Measurements from ENCODE around the gene LONRF2. TPM values are rescaled to one million over a fixed set of nuclear protein-coding genes. Genes with fewer than 3 reads are reported as not detected.

LONRF2 gene
- total RNA-seq, 1 experiment from 2014 or later, result not detected

GRCh38 chr2:100235098-100235497 is 87.2 kb downstream of the LONRF2 start:
- no TSS peak for BruUV-seq (replicated peaks)
- H3K4me1 Mint-ChIP-seq (ENCODE audit: insufficient read depth, unreplicated experiment), result no peaks in the 10 kb centered on the region
- TF ChIP-seq CTCF (IDR thresholded peaks at IDR 0.05; ENCODE audit: unreplicated experiment), result no peak
- DNase-seq (ENCODE audit: unreplicated experiment), result no peak
- H3K9me3 Mint-ChIP-seq (ENCODE audit: unreplicated experiment), result no peaks in the 10 kb centered on the region
- no peak overlapping the region for H3K4me3 Mint-ChIP-seq (ENCODE audit: unreplicated experiment)
- no peaks in the 10 kb centered on the region for H3K36me3 Mint-ChIP-seq (ENCODE audit: insufficient read depth, unreplicated experiment)
- intact Hi-C loops (cut with micrococcal nuclease), result no loop called here
- no peaks in the 10 kb centered on the region for H3K27me3 Mint-ChIP-seq (ENCODE audit: insufficient read depth, unreplicated experiment)
- no peak overlapping the region for H3K27ac Mint-ChIP-seq (ENCODE audit: low read depth, unreplicated experiment)
- CTCF ChIA-PET, result interaction anchor here (0.6 to 0.8 kb wide), 2 partner anchors 28 to 1103 kb away, joined by 3 read pairs; no protein-coding TSS in a partner anchor
- POLR2A ChIA-PET, result interaction anchor here (0.7 kb wide), 1 partner anchor 325 kb away, joined by 3 read pairs; no protein-coding TSS in a partner anchor

GRCh38 chr2:100234141-100234540 is 88.2 kb downstream of the LONRF2 start:
- no peak overlapping the region for H3K27ac Mint-ChIP-seq (ENCODE audit: low read depth, unreplicated experiment)
- no TSS peak for BruUV-seq (replicated peaks)
- H3K4me3 Mint-ChIP-seq (ENCODE audit: unreplicated experiment), result no peak overlapping the region
- TF ChIP-seq CTCF (IDR thresholded peaks at IDR 0.05; ENCODE audit: unreplicated experiment), result no peak
- ChIA-PET POLR2A (interaction anchor here (0.5 to 0.7 kb wide), 2 partner anchors 326 to 437 kb away, joined by 3 read pairs; no protein-coding TSS in a partner anchor), CTCF (no interaction called here)
- peaks cover 2% of the 10 kb centered on the region for H3K27me3 Mint-ChIP-seq (ENCODE audit: insufficient read depth, unreplicated experiment)
- intact Hi-C loops (cut with micrococcal nuclease), result no loop called here
- no peaks in the 10 kb centered on the region for H3K36me3 Mint-ChIP-seq (ENCODE audit: insufficient read depth, unreplicated experiment)
- H3K4me1 Mint-ChIP-seq (ENCODE audit: insufficient read depth, unreplicated experiment), result no peaks in the 10 kb centered on the region
- DNase-seq (ENCODE audit: unreplicated experiment), result no peak
- no peaks in the 10 kb centered on the region for H3K9me3 Mint-ChIP-seq (ENCODE audit: unreplicated experiment)

GRCh38 chr2:100233061-100233460 is 89.2 kb downstream of the LONRF2 start:
- Mint-ChIP-seq H3K27me3 (ENCODE audit: insufficient read depth, unreplicated experiment) (peaks cover 13% of the 10 kb centered on the region), H3K4me1 (ENCODE audit: insufficient read depth, unreplicated experiment) (no peaks in the 10 kb centered on the region), H3K4me3 (ENCODE audit: unreplicated experiment) (no peak overlapping the region), H3K36me3 (ENCODE audit: insufficient read depth, unreplicated experiment) (no peaks in the 10 kb centered on the region), H3K9me3 (ENCODE audit: unreplicated experiment) (no peaks in the 10 kb centered on the region), H3K27ac (ENCODE audit: low read depth, unreplicated experiment) (no peak overlapping the region)
- intact Hi-C loops (cut with micrococcal nuclease), result no loop called here
- ChIA-PET POLR2A (no interaction called here), CTCF (interaction anchor here (0.6 to 1.1 kb wide), 2 partner anchors 33 to 211 kb away, joined by 3 to 4 read pairs; no protein-coding TSS in a partner anchor)
- BruUV-seq (replicated peaks), result no TSS peak
- TF ChIP-seq CTCF (IDR thresholded peaks at IDR 0.05; ENCODE audit: unreplicated experiment), result no peak
- no peak for DNase-seq (ENCODE audit: unreplicated experiment)

- intact Hi-C loops (cut with micrococcal nuclease), result no loop called here
- ChIA-PET POLR2A (no interaction called here), CTCF (interaction anchor here (1.2 kb wide), 1 partner anchor 33 kb away, joined by 4 read pairs; no protein-coding TSS in a partner anchor)
- Mint-ChIP-seq H3K36me3 (ENCODE audit: insufficient read depth, unreplicated experiment) (no peaks in the 10 kb centered on the region), H3K4me1 (ENCODE audit: insufficient read depth, unreplicated experiment) (no peaks in the 10 kb centered on the region), H3K27ac (ENCODE audit: low read depth, unreplicated experiment) (no peak overlapping the region), H3K27me3 (ENCODE audit: insufficient read depth, unreplicated experiment) (peaks cover 14% of the 10 kb centered on the region), H3K9me3 (ENCODE audit: unreplicated experiment) (no peaks in the 10 kb centered on the region), H3K4me3 (ENCODE audit: unreplicated experiment) (no peak overlapping the region)
- no peak for DNase-seq (ENCODE audit: unreplicated experiment)
- no TSS peak for BruUV-seq (replicated peaks)
- TF ChIP-seq CTCF (IDR thresholded peaks at IDR 0.05; ENCODE audit: unreplicated experiment), result no peak
These were observed 91.5 kb downstream of the LONRF2 start for GRCh38 chr2:100230754-100231153.

Measured in MCF 10A (cell line).